KMS-11 (cell line): ENCODE measurements around the gene KIF26A.

Source experiments
- H2AFZ ChIP-seq: fragments of 200-600 bp; sonication (generic); 2 replicates; pipeline ENCODE4 v1.6.1; 2016; ENCODE audit warnings: antibody characterized with exemption, mixed run types, low read depth
- H3K27ac ChIP-seq: fragments of 200-600 bp; sonication (generic); 2 replicates; pipeline ENCODE4 v1.6.1; 2016; ENCODE audit warnings: mild to moderate bottlenecking, mixed run types
- H3K27me3 ChIP-seq: fragments of 200-600 bp; sonication (generic); 2 replicates; pipeline ENCODE4 v1.6.1; 2017; ENCODE audit warnings: mild to moderate bottlenecking, low read depth, mixed run types, moderate library complexity; ENCODE audit not compliant: insufficient read depth
- H3K36me3 ChIP-seq: fragments of 200-600 bp; sonication (generic); 2 replicates; pipeline ENCODE4 v1.6.1; 2017; ENCODE audit warnings: mild to moderate bottlenecking, mixed run types; ENCODE audit not compliant: insufficient read depth
- H3K4me1 ChIP-seq: fragments of 200-600 bp; sonication (generic); 2 replicates; pipeline ENCODE4 v1.6.1; 2016; ENCODE audit warnings: mild to moderate bottlenecking, low read depth, mixed run types; ENCODE audit not compliant: poor library complexity, severe bottlenecking
- H3K4me2 ChIP-seq: fragments of 200-600 bp; sonication (generic); 2 replicates; pipeline ENCODE4 v1.7.0; 2016; ENCODE audit warnings: mild to moderate bottlenecking, mixed run types
- H3K4me3 ChIP-seq: fragments of 200-600 bp; sonication (generic); IDR thresholded peaks from 2 replicates; pipeline ENCODE4 v1.6.1; 2017; ENCODE audit warnings: low read depth, low read length, mixed read lengths; ENCODE audit not compliant: insufficient read depth
- H3K79me2 ChIP-seq: fragments of 200-600 bp; sonication (generic); 2 replicates; pipeline ENCODE4 v1.6.1; 2016; ENCODE audit warnings: low read depth, mixed run types; ENCODE audit not compliant: insufficient read depth
- H3K9ac ChIP-seq: fragments of 200-600 bp; sonication (generic); 2 replicates; pipeline ENCODE4 v1.6.1; 2016; ENCODE audit warnings: mild to moderate bottlenecking, mixed run types
- H4K20me1 ChIP-seq: fragments of 200-600 bp; sonication (generic); 2 replicates; pipeline ENCODE4 v1.6.1; 2016; ENCODE audit warnings: mild to moderate bottlenecking, mixed run types; ENCODE audit not compliant: insufficient read depth
- CTCF ChIP-seq: fragments of 200-600 bp; sonication (generic); conservative IDR thresholded peaks from 2 replicates; pipeline ENCODE4 v1.6.1; 2017; ENCODE audit warnings: low read depth, mild to moderate bottlenecking, antibody characterized with exemption, low read length, moderate library complexity, mixed read lengths

Gene KIF26A

GRCh38 chr14:104123879-104124278 is 14.5 kb upstream of the KIF26A start:
- Histone ChIP-seq H3K4me3 (no peak overlapping the region), H3K36me3 (no peaks in the 10 kb centered on the region), H3K27ac (no peak overlapping the region), H3K4me2 (no peak overlapping the region), H3K79me2 (no peaks in the 10 kb centered on the region), H2AFZ (no peak overlapping the region), H4K20me1 (no peaks in the 10 kb centered on the region), H3K4me1 (no peaks in the 10 kb centered on the region), H3K9ac (no peak overlapping the region), H3K27me3 (peaks cover 12% of the 10 kb centered on the region; the same call in 1 of the 2 replicates)
- no peak for TF ChIP-seq CTCF

- Histone ChIP-seq H3K4me3 (no peak overlapping the region), H3K36me3 (no peaks in the 10 kb centered on the region), H4K20me1 (no peaks in the 10 kb centered on the region), H2AFZ (no peak overlapping the region), H3K4me1 (no peaks in the 10 kb centered on the region), H3K27me3 (peaks cover 12% of the 10 kb centered on the region; the same call in 1 of the 2 replicates), H3K79me2 (no peaks in the 10 kb centered on the region), H3K9ac (no peak overlapping the region), H3K27ac (no peak overlapping the region), H3K4me2 (no peak overlapping the region)
- TF ChIP-seq CTCF: no peak
Measured at GRCh38 chr14:104125011-104125410, 13.4 kb upstream of the KIF26A start.

- no peak overlapping the region for H3K4me3 ChIP-seq
- H3K9ac ChIP-seq: no peak overlapping the region
- no peak overlapping the region for H3K27ac ChIP-seq
- no peak overlapping the region for H3K4me2 ChIP-seq
- H3K4me1 ChIP-seq: no peaks in the 10 kb centered on the region
- no peaks in the 10 kb centered on the region for H3K36me3 ChIP-seq
- no peak overlapping the region for H2AFZ ChIP-seq
- peaks cover 3% of the 10 kb centered on the region; the same call in 1 of the 2 replicates for H3K27me3 ChIP-seq
- H4K20me1 ChIP-seq: no peaks in the 10 kb centered on the region
- TF ChIP-seq CTCF: no peak
- no peaks in the 10 kb centered on the region for H3K79me2 ChIP-seq
Measured at GRCh38 chr14:104126753-104127152, 11.6 kb upstream of the KIF26A start.

GRCh38 chr14:104128981-104129380 is 9.4 kb upstream of the KIF26A start:
- H3K36me3 ChIP-seq: no peaks in the 10 kb centered on the region
- TF ChIP-seq CTCF: no peak

More at GRCh38 chr14:104128981-104129380, 9.4 kb upstream of the KIF26A start:
- Histone ChIP-seq H3K4me2 (no peak overlapping the region), H4K20me1 (no peaks in the 10 kb centered on the region), H2AFZ (no peak overlapping the region), H3K9ac (no peak overlapping the region), H3K27ac (no peak overlapping the region), H3K27me3 (peaks cover 4% of the 10 kb centered on the region; the same call in 1 of the 2 replicates), H3K4me1 (no peaks in the 10 kb centered on the region), H3K4me3 (no peak overlapping the region), H3K79me2 (no peaks in the 10 kb centered on the region)
